Fibroblast of lung (primary cell): ENCODE measurements around the gene TMEM269. TPM values are rescaled to one million over a fixed set of nuclear protein-coding genes. Genes with fewer than 3 reads are reported as not detected.

Source experiments
- DNase-seq, 2 donors: peaks; one replicate each; pipeline versions ENCODE4 v3.0.0 to v3.0.0-alpha.2; 2010; ENCODE audit warnings: low read depth in 2 of 2
- H2AFZ ChIP-seq: 2 replicates; pipeline ENCODE4 v1.5.1; 2012; ENCODE audit warnings: low read length, control low read depth, inconsistent platforms
- H3K27ac ChIP-seq: 2 replicates; pipeline ENCODE4 v1.5.1; 2011; ENCODE audit warnings: low read length, control low read depth; ENCODE audit not compliant: insufficient read depth
- H3K27me3 ChIP-seq: 2 replicates; pipeline ENCODE4 v1.5.1; 2011; ENCODE audit warnings: mild to moderate bottlenecking, low read length; ENCODE audit not compliant: control insufficient read depth, insufficient read depth
- H3K36me3 ChIP-seq: 2 replicates; pipeline ENCODE4 v1.5.1; 2011; ENCODE audit warnings: low read length; ENCODE audit not compliant: control insufficient read depth, insufficient read depth
- H3K4me1 ChIP-seq: 2 replicates; pipeline ENCODE4 v1.5.1; 2011; ENCODE audit warnings: low read length; ENCODE audit not compliant: control insufficient read depth, insufficient read depth; ENCODE audit errors: extremely low read depth
- H3K4me2 ChIP-seq: 2 replicates; pipeline ENCODE4 v1.5.1; 2011; ENCODE audit warnings: low read length, control low read depth; ENCODE audit not compliant: insufficient read depth; ENCODE audit errors: extremely low read depth
- H3K4me3 ChIP-seq, 4 experiments: fragments of 200-600 bp in 1 of 4; sonication (generic) in 1 of 4; replicated peaks in 1 of 4; 2 replicates each; pipeline ENCODE4 v1.5.1; 2011 to 2016; ENCODE audit warnings: low read length in 4 of 4, low read depth in 3 of 4, mild to moderate bottlenecking in 3 of 4, control low read depth in 2 of 4, inconsistent platforms in 1 of 4, mixed read lengths in 1 of 4; ENCODE audit not compliant: insufficient read depth in 1 of 4; ENCODE audit errors: control extremely low read depth in 1 of 4
- H3K79me2 ChIP-seq: 2 replicates; pipeline ENCODE4 v1.5.1; 2012; ENCODE audit warnings: mild to moderate bottlenecking, low read length, inconsistent platforms; ENCODE audit not compliant: control insufficient read depth, insufficient read depth
- H3K9ac ChIP-seq: 2 replicates; pipeline ENCODE4 v1.5.1; 2011; ENCODE audit warnings: mild to moderate bottlenecking, low read length, control low read depth; ENCODE audit not compliant: insufficient read depth
- H3K9me3 ChIP-seq: 2 replicates; pipeline ENCODE4 v1.5.1; 2012; ENCODE audit warnings: low read depth, low read length; ENCODE audit not compliant: control insufficient read depth, insufficient read depth
- H4K20me1 ChIP-seq: 2 replicates; pipeline ENCODE4 v1.5.1; 2011; ENCODE audit warnings: low read length; ENCODE audit not compliant: control insufficient read depth, insufficient read depth; ENCODE audit errors: extremely low read depth
- CTCF ChIP-seq, 2 donors: IDR thresholded peaks in 1 of 2; conservative IDR thresholded peaks in 1 of 2; 1 replicate in 1 of 2; 2 replicates in 1 of 2; pipeline ENCODE4 v1.5.1; 2011 to 2012; ENCODE audit warnings: low read length in 2 of 2, control low read depth in 1 of 2, inconsistent platforms in 1 of 2, low read depth in 1 of 2, mild to moderate bottlenecking in 1 of 2
- EZH2 ChIP-seq: IDR thresholded peaks from 2 replicates; pipeline ENCODE4 v1.5.1; 2012; ENCODE audit warnings: low read length, control low read depth, mild to moderate bottlenecking; ENCODE audit errors: missing control alignments
- polyA plus RNA-seq, 2 donors: library from polyadenylated mRNA; depleted of rRNA in 1 of 2; stranded (reverse) in 1 of 2; unstranded in 1 of 2; fragments of >200 nt; gene quantifications; 2 replicates each; pipeline ENCODE4 v1.2.1, GENCODE V29; 2011 to 2012; ENCODE audit warnings: missing spikeins in 1 of 2
- total RNA-seq: library from RNA; depleted of rRNA; stranded (reverse); fragments of >200 nt; gene quantifications from 2 replicates; pipeline ENCODE4 v1.2.1, GENCODE V29; 2014

The TMEM269 gene
- total and polyA plus RNA-seq, 2 donors (not counting 1 experiment from before 2014, with no cell fraction given), result 0.10 to 0.17 TPM

- Histone ChIP-seq H3K4me3 (no peak overlapping the region), H4K20me1 (no peaks in the 10 kb centered on the region), H3K27me3 (no peaks in the 10 kb centered on the region), H3K4me1 (peaks cover 2% of the 10 kb centered on the region), H3K9me3 (no peaks in the 10 kb centered on the region), H3K79me2 (peaks cover 8% of the 10 kb centered on the region), H3K4me2 (no peak overlapping the region), H3K36me3 (peaks cover 32% of the 10 kb centered on the region), H3K9ac (no peak overlapping the region), H3K27ac (no peak overlapping the region), H2AFZ (no peak overlapping the region)
- TF ChIP-seq EZH2 (no peak), CTCF (conservative IDR thresholded peaks at IDR 0.05 in 1 of 2, IDR thresholded peaks at IDR 0.05 in 1 of 2; ENCODE audit: low read depth in 1 of 2, low read length in 2 of 2) (no peak)
- DNase-seq, result no peak
These were observed 26.9 kb upstream of the TMEM269 start for GRCh38 chr1:42757892-42758275.

GRCh38 chr1:42758641-42759040 lies 26.1 kb upstream of the TMEM269 start:
- no peak overlapping the region for H3K4me3 ChIP-seq
- H3K4me1 ChIP-seq, result no peaks in the 10 kb centered on the region
- no peak overlapping the region for H3K4me2 ChIP-seq
- H3K27ac ChIP-seq, result no peak overlapping the region
- H3K79me2 ChIP-seq, result peaks cover 15% of the 10 kb centered on the region
- no peak overlapping the region for H3K9ac ChIP-seq
- no peaks in the 10 kb centered on the region for H4K20me1 ChIP-seq
- no peak for TF ChIP-seq EZH2
- TF ChIP-seq CTCF (conservative IDR thresholded peaks at IDR 0.05 in 1 of 2, IDR thresholded peaks at IDR 0.05 in 1 of 2; ENCODE audit: low read depth in 1 of 2, low read length in 2 of 2), result no peak
- no peaks in the 10 kb centered on the region for H3K27me3 ChIP-seq
- peaks cover 32% of the 10 kb centered on the region for H3K36me3 ChIP-seq
- H2AFZ ChIP-seq, result no peak overlapping the region
- H3K9me3 ChIP-seq, result no peaks in the 10 kb centered on the region
- no peak for DNase-seq

GRCh38 chr1:42759114-42759513 lies 25.7 kb upstream of the TMEM269 start:
- H3K9ac ChIP-seq, result no peak overlapping the region
- H3K9me3 ChIP-seq, result no peaks in the 10 kb centered on the region
- TF ChIP-seq CTCF (conservative IDR thresholded peaks at IDR 0.05 in 1 of 2, IDR thresholded peaks at IDR 0.05 in 1 of 2; ENCODE audit: low read depth in 1 of 2, low read length in 2 of 2) (no peak), EZH2 (no peak)
- H3K4me1 ChIP-seq, result no peaks in the 10 kb centered on the region
- H4K20me1 ChIP-seq, result no peaks in the 10 kb centered on the region
- no peak overlapping the region for H3K27ac ChIP-seq
- H3K79me2 ChIP-seq, result peaks cover 20% of the 10 kb centered on the region
- H3K4me2 ChIP-seq, result no peak overlapping the region
- peaks cover 31% of the 10 kb centered on the region for H3K36me3 ChIP-seq
- H2AFZ ChIP-seq, result no peak overlapping the region
- H3K27me3 ChIP-seq, result no peaks in the 10 kb centered on the region
- DNase-seq, result no peak
- no peak overlapping the region for H3K4me3 ChIP-seq
